Astrocyte (in vitro differentiated cells and primary cell): ENCODE results near the gene KDM6A.

ENCODE experiments used
- EZH2 ChIP-seq: IDR thresholded peaks from 2 replicates; pipeline ENCODE4 v1.6.1; 2012; ENCODE audit warnings: mild to moderate bottlenecking, low read length, inconsistent platforms; ENCODE audit not compliant: insufficient read depth
- TF ChIP-seq, protein P1 (sequence below): IDR thresholded peaks from 2 replicates; pipeline ENCODE4 v1.5.1; 2011; ENCODE audit warnings: low read depth, mild to moderate bottlenecking, inconsistent platforms, low read length, moderate library complexity; ENCODE audit not compliant: insufficient read depth

DNA sequence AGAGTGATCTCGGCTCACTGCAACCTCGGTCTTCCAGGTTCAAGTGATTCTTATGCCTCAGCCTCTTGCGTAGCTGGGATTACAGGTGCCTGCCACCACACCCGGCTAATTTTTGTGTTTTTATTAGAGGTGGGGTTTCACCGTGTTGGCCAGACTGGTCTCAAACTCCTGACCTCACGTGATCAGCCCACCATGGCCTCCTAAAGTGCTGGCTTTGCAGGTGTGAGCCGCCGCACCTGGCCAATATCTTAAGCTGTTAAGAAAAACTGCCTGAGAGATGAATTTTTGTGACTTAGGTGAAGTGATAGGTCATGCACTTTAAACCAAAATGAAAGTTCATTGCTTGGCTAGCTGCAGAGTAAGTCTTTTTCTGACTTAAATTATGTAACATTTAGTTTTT lies 5.8 kb downstream of the KDM6A start:
- TF ChIP-seq, protein P1, sequence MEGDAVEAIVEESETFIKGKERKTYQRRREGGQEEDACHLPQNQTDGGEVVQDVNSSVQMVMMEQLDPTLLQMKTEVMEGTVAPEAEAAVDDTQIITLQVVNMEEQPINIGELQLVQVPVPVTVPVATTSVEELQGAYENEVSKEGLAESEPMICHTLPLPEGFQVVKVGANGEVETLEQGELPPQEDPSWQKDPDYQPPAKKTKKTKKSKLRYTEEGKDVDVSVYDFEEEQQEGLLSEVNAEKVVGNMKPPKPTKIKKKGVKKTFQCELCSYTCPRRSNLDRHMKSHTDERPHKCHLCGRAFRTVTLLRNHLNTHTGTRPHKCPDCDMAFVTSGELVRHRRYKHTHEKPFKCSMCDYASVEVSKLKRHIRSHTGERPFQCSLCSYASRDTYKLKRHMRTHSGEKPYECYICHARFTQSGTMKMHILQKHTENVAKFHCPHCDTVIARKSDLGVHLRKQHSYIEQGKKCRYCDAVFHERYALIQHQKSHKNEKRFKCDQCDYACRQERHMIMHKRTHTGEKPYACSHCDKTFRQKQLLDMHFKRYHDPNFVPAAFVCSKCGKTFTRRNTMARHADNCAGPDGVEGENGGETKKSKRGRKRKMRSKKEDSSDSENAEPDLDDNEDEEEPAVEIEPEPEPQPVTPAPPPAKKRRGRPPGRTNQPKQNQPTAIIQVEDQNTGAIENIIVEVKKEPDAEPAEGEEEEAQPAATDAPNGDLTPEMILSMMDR: no peak
- no peak for TF ChIP-seq EZH2
